ENCODE measurements around the gene CUX1. TPM values are rescaled to one million over a fixed set of nuclear protein-coding genes. Genes with fewer than 3 reads are reported as not detected.
"Not testable (repeated sequence)": the region's sequence is repeated elsewhere in the genome, so short reads cannot be mapped to it uniquely, and the experiment has no call there.

The CUX1 gene
- total RNA-seq, 1 experiment from 2014 or later, result 49.8 TPM

DNA sequence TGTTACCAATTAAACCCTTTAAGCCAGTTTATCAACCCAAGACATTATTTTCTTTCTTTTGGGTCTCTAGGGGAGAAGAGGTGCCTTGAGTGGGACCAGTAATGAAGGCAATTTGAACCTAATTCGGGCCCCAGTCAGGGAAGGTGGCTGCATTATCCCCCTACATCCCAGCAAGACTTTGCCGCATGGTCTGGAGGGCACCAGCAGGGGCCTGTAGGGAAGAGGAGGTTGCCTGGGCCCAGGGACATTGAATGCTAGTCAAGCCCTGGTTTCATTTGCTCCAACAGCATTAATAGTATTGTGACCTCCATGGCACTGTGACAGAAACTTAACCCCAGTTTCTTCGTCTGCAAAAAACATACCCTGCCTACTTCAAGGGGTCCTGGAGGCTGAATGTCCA lies 108.8 kb downstream of the CUX1 start:
- Histone ChIP-seq H3K9me3 (replicated peaks) (peaks cover 8% of the 10 kb centered on the region; the same call in 1 of the 2 replicates), H3K4me1 (replicated peaks) (peaks cover 23% of the 10 kb centered on the region), H3K27ac (no peak overlapping the region), H3K36me3 (peaks cover 19% of the 10 kb centered on the region), H3K27me3 (replicated peaks) (no peaks in the 10 kb centered on the region), H3K4me3 (no peak overlapping the region)
- no peak for DNase-seq (ENCODE audit: low read depth in 1 of 2, low spot score in 2 of 2)

DNA sequence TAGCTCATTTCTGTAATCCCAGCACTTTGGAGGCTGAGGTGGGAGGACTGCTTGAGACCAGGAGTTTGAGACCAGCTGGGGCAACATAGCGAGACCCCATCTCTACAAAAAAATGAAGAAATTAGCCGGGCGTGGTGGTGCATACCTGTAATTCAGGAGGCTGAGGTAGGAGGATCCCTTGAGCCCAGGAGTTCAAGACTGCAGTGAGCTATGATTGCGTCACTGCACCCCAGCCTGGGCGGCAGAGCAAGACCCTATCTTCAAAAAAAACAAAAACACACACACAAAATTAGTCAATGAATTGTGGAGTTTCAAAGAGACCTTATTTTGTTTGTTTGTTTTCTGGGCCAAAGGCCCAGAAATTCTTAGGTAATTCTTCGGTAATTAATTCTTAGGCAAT lies 110.0 kb downstream of the CUX1 start:
- Histone ChIP-seq H3K27ac (no peak overlapping the region), H3K36me3 (peaks cover 20% of the 10 kb centered on the region), H3K27me3 (replicated peaks) (no peaks in the 10 kb centered on the region), H3K9me3 (replicated peaks) (peaks cover 8% of the 10 kb centered on the region; the same call in 1 of the 2 replicates), H3K4me1 (replicated peaks) (peaks cover 23% of the 10 kb centered on the region), H3K4me3 (no peak overlapping the region)
- DNase-seq (ENCODE audit: low read depth in 1 of 2, low spot score in 2 of 2), result no peak

DNA sequence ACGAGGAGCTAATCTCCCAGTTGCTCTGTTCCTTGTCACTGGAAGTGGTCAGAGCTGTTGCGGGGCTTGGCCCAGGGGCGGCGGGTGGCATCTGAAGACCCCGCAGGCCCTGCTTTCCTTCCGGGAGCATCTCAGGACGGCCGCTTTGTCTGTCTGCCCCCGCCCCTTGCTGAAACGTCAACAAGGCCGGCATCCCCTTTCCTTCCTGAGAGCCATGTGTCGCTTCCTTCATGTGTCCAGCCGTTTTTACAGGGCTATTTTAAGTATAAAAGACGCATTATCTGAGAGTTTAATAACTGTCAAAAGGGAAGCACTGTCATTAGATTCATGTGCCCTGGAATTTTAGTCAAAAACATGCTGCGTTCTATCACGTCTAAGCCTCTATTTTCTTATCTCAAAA lies 110.4 kb downstream of the CUX1 start:
- peaks cover 20% of the 10 kb centered on the region for H3K36me3 ChIP-seq
- H3K27me3 ChIP-seq (replicated peaks), result no peaks in the 10 kb centered on the region
- peaks cover 21% of the 10 kb centered on the region for H3K4me1 ChIP-seq (replicated peaks)
- H3K4me3 ChIP-seq, result no peak overlapping the region
- DNase-seq (ENCODE audit: low read depth in 1 of 2, low spot score in 2 of 2), result no peak
- no peak overlapping the region for H3K27ac ChIP-seq
- peaks cover 8% of the 10 kb centered on the region; the same call in 1 of the 2 replicates for H3K9me3 ChIP-seq (replicated peaks)

DNA sequence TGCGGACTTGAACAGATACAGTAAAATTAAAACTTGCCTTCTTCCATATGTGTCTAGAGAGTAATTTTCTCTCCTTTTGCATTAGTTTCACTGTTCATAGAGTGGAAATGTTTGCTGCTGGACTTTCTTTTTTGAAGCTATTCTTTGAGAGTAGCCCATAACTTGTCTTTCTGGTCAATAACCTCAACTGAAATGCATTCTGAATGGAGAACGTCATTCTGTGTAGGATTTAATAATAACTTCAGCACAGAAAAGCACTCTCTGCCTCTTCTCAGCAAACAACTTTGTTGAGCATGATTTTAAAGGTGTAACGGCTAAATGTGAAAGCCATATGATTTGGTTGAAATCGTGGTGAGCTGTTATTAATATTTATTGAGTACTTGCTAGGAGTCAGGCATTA lies 111.8 kb downstream of the CUX1 start:
- peaks cover 8% of the 10 kb centered on the region; the same call in 1 of the 2 replicates for H3K9me3 ChIP-seq (replicated peaks)
- no peak for DNase-seq (ENCODE audit: low read depth in 1 of 2, low spot score in 2 of 2)
- H3K4me1 ChIP-seq (replicated peaks), result peaks cover 20% of the 10 kb centered on the region
- H3K27ac ChIP-seq, result no peak overlapping the region
- peaks cover 15% of the 10 kb centered on the region for H3K36me3 ChIP-seq
- H3K4me3 ChIP-seq, result no peak overlapping the region
- no peaks in the 10 kb centered on the region for H3K27me3 ChIP-seq (replicated peaks)

DNA sequence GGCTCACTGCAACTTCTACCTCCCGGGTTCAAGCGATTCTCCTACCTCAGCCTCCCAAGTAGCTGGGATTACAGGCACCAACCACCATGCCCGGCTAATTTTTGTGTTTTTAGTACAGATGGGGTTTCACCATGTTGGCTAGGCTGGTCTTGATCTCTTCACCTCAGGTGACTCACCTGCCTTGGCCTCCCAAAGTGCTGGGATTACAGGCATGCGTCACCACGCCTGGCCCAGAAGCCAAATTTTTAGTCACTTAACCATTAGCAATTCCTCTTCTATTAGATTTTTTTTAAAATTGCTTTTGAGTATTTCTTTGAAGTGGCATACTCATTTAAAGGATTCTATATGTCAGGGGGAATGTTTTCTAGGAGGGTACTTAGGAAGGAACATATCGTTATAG lies 112.5 kb downstream of the CUX1 start:
- H3K9me3 ChIP-seq (replicated peaks); H3K27me3 ChIP-seq (replicated peaks); H3K27ac ChIP-seq; DNase-seq (ENCODE audit: low read depth in 1 of 2, low spot score in 2 of 2); H3K4me3 ChIP-seq: not testable (repeated sequence)
- peaks cover 20% of the 10 kb centered on the region for H3K4me1 ChIP-seq (replicated peaks)
- H3K36me3 ChIP-seq, result peaks cover 12% of the 10 kb centered on the region

DNA sequence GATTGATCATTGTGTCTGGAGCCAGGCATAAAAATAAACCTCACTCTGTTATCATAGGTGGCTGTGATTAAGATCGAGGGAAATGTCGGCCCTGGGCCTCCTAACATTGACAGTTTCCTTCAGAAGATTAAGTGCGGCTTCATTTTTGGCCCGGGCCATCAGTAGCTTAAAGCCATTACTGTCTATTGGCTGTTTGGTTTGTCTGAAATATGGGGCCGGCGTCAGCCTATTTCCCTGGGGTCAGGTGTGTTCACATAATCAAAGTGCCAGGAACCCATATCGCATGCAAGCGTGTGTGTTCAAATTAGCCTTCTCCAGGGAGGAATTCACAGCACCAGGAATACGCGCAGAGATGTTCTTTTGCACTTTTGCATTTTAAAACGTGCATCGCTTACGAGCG lies 114.7 kb downstream of the CUX1 start:
- Histone ChIP-seq H3K36me3 (peaks cover 14% of the 10 kb centered on the region; the same call in 1 of the 2 replicates), H3K27me3 (replicated peaks) (no peaks in the 10 kb centered on the region), H3K4me1 (replicated peaks) (peaks cover 42% of the 10 kb centered on the region), H3K4me3 (no peak overlapping the region), H3K9me3 (replicated peaks) (peaks cover 8% of the 10 kb centered on the region; the same call in 1 of the 2 replicates), H3K27ac (no peak overlapping the region)
- DNase-seq (ENCODE audit: low read depth in 1 of 2, low spot score in 2 of 2), result no peak

DNA sequence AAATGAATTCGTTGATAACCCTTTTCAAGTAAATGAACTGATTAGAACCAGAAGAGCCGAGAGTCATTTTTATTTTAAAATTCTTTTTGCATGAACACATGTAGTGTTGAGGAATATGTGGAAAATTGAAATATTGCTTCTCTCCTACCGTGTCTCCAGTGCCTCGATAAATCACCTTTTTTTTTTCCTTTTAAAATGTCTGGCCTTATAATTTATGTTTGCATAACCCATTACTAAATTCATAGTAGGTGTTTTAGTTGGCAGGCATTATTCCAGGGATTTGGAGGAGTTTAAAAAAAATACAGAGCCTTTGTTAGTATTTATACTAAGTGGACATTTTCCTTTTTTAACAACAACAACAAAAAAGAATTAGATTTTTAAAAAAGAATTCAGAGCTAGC lies 115.6 kb downstream of the CUX1 start:
- Histone ChIP-seq H3K4me3 (no peak overlapping the region), H3K36me3 (peaks cover 14% of the 10 kb centered on the region; the same call in 1 of the 2 replicates), H3K4me1 (replicated peaks) (peaks cover 51% of the 10 kb centered on the region), H3K9me3 (replicated peaks) (peaks cover 8% of the 10 kb centered on the region; the same call in 1 of the 2 replicates), H3K27ac (no peak overlapping the region), H3K27me3 (replicated peaks) (no peaks in the 10 kb centered on the region)
- no peak for DNase-seq (ENCODE audit: low read depth in 1 of 2, low spot score in 2 of 2)

DNA sequence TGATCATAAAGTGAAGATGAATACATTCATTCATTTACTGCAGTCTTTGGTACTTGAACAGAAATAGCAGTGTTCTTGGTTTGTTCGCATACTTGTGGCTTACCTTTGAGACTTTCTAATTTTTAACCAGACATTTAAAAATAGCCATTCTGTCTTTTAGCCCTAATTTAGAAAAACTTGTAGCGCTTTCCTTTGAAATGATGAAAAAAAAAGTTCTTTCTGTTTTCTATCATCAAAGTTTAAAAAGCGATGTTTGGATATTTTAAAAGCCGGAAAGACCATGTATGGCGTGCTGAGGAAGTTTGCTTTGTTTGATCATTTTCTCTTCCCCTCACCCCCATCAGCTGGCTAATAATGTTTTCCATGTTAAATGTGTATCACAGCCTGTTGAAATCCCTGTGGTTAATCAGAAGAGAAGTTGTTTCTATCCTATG lies 116.3 kb downstream of the CUX1 start:
- Histone ChIP-seq H3K27ac (peak overlapping the region; percentile 4), H3K27me3 (replicated peaks) (no peaks in the 10 kb centered on the region), H3K9me3 (replicated peaks) (peaks cover 8% of the 10 kb centered on the region; the same call in 1 of the 2 replicates), H3K36me3 (peaks cover 14% of the 10 kb centered on the region; the same call in 1 of the 2 replicates), H3K4me3 (no peak overlapping the region), H3K4me1 (replicated peaks) (peaks cover 58% of the 10 kb centered on the region)
- peak in 1 of 2 experiments; percentile 43 for DNase-seq (ENCODE audit: low read depth in 1 of 2, low spot score in 2 of 2)

DNA sequence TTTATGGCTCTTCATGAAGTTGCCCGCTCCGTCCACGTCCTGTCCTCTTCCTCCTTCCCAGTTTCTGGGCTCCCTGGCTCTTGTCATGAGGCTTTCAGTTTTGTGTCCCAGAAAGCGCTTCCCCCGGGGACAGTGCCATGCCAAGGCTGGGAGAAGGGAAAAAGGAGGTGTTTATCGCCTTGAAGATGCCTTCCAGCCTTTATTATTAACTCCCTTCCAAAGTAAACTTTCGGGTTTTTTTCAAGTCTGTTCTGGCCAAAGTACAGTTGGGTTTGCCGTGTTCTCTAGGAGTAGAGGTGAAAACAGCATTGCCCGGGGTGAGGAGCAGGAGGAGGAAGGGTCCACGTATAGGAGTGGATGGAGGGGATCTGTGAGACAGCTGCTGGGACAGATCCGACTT lies 117.2 kb downstream of the CUX1 start:
- peaks cover 14% of the 10 kb centered on the region; the same call in 1 of the 2 replicates for H3K36me3 ChIP-seq
- H3K4me1 ChIP-seq (replicated peaks), result peaks cover 58% of the 10 kb centered on the region
- H3K27ac ChIP-seq, result peak overlapping the region; percentile 4; the same call in 1 of the 2 replicates
- H3K4me3 ChIP-seq, result no peak overlapping the region
- H3K27me3 ChIP-seq (replicated peaks), result no peaks in the 10 kb centered on the region
- DNase-seq (ENCODE audit: low read depth in 1 of 2, low spot score in 2 of 2), result peak in 1 of 2 experiments; percentile 21
- peaks cover 8% of the 10 kb centered on the region; the same call in 1 of the 2 replicates for H3K9me3 ChIP-seq (replicated peaks)

DNA sequence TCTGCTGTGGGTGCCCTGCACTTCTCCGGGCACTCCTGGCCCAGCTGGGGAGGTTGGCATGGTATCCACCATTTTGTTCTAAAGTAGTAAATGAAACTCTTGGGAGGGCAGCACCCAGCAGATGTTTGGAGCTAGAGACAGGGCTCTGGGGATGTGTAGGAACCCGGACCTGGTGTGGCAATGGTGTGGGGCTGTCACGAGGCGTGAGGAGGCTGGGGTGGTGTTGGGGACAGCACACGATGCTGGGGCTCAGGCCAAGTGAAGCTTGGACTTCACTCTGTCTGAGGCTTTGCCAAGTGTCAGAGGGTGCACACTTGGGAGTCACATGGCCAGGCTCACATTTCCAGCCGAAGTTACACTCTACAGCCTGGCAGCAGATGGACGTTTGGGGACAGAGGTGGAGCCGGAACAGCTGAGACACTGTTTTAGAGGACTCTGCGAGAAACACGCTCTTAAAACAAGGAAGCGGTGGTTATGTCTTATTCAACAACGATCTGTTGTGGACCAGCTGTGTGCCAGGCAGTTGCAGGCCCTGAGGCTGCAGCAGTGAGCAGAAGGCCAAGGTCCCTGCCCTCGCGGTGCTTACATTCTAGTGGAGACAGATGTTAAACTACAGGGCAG lies 118.2 kb downstream of the CUX1 start:
- H3K27ac ChIP-seq, result peak overlapping the region; percentile 85
- peak in 1 of 2 experiments; percentile 19 for DNase-seq (ENCODE audit: low read depth in 1 of 2, low spot score in 2 of 2)
- H3K27me3 ChIP-seq (replicated peaks), result no peaks in the 10 kb centered on the region

DNA sequence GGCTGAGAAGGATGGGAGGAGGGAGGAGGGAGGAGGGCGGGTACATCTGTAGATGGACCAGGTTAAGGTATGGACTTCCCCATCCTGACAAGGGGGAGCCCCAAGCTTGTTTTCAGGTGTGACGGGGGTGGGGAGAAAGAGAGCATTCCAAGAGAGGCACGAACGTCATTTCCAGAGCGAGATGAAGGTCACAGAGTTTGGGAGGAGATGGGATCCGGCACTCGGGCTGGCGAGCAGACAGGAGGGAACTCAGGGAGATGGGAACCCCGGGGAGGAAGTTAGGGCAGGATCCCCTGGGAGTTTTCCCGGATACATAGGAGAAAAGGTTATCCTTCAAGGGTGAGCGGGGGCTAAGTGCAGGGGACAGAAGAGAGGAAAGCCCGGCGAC lies 118.8 kb downstream of the CUX1 start:
- no peaks in the 10 kb centered on the region for H3K27me3 ChIP-seq (replicated peaks)
- peak overlapping the region; percentile 15 for H3K4me3 ChIP-seq
- peaks cover 8% of the 10 kb centered on the region; the same call in 1 of the 2 replicates for H3K36me3 ChIP-seq
- H3K4me1 ChIP-seq (replicated peaks), result peaks cover 63% of the 10 kb centered on the region
- no peaks in the 10 kb centered on the region for H3K9me3 ChIP-seq (replicated peaks)
- no peak for DNase-seq (ENCODE audit: low read depth in 1 of 2, low spot score in 2 of 2)
- H3K27ac ChIP-seq, result peak overlapping the region; percentile 85

More for the DNA sequence above, 118.2 kb downstream of the CUX1 start:
- H3K36me3 ChIP-seq, result peaks cover 12% of the 10 kb centered on the region; the same call in 1 of the 2 replicates
- peaks cover 2% of the 10 kb centered on the region; the same call in 1 of the 2 replicates for H3K9me3 ChIP-seq (replicated peaks)
- H3K4me3 ChIP-seq, result no peak overlapping the region
- H3K4me1 ChIP-seq (replicated peaks), result peaks cover 58% of the 10 kb centered on the region

DNA sequence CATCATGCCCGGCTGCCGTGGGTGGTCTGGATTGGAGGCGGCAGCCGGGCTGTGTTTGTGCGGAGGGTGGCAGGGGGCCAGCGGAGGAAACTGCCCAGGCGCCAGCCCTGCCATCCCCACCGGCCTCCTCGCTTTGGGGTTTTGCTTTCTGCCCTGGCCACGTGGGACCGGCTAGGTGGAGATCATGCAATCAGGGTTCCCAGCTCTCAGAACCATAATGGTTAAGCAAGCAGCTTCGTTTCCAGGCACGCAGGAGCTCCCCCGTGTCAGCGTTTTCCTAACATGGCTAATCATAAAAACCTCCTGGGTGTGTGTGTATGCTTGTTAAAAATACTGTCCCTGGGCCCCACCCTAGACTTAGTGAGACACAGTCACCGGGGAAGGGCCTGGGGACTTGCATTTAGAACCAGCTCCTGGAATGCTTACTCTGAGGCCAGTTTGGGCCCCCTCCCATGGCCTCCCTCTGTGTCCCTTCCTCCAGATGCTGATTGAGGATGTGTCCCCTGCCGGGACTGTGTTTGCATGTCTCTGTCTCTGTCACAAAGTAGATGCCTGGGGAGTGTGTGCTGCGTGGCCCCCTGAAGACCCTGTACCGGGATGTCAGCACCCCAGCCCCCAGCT lies 119.3 kb downstream of the CUX1 start:
- Histone ChIP-seq H3K27ac (peak overlapping the region; percentile 85), H3K4me1 (replicated peaks) (peaks cover 68% of the 10 kb centered on the region), H3K4me3 (peak overlapping the region; percentile 15), H3K27me3 (replicated peaks) (no peaks in the 10 kb centered on the region), H3K9me3 (replicated peaks) (no peaks in the 10 kb centered on the region), H3K36me3 (peaks cover 7% of the 10 kb centered on the region; the same call in 1 of the 2 replicates)
- DNase-seq (ENCODE audit: low read depth in 1 of 2, low spot score in 2 of 2), result peak; percentile 89 to 92

DNA sequence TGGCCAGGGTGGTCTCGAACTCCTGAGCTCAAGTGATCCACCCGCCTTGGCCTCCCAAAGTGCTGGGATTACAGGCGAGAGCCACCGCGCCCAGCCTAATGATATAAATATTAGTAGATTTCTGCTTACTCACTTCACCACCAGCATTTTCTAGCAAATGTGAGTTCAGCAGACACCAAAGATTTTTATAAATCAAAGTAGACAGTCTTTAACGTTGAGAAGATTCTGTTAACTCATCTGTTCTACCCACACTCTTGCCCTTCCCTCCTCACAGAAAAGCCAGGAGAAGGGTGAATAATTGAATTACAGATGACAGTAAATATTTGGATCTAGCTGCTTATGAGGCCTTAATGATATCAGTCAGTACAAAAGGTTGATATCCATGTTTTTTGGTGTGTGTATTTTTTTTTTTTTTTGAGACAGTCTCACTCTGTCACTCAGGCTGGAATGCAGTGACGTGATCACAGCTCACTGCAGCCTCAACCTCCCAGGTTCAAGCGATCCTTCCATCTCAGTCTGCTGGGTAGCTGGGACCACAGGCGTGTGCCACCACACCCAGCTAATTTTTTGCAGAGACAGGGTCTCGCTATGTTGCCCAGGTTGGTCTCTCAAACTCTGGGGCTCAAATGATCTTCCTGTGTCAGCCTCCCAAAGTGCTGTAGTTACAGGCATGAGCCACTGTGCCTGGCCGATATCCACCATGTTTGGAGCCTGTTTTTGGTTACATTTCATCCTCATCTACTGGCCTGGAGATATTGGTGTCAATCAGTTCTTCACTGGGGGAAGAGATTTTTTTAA lies 120.5 kb downstream of the CUX1 start:
- peaks cover 79% of the 10 kb centered on the region for H3K4me1 ChIP-seq (replicated peaks)
- DNase-seq (ENCODE audit: low read depth in 1 of 2, low spot score in 2 of 2), result peak in 1 of 2 experiments; percentile 47
- peak overlapping the region; percentile 85 for H3K27ac ChIP-seq
- H3K9me3 ChIP-seq (replicated peaks), result no peaks in the 10 kb centered on the region
- no peak overlapping the region for H3K4me3 ChIP-seq
- H3K36me3 ChIP-seq, result peaks cover 7% of the 10 kb centered on the region; the same call in 1 of the 2 replicates
- no peaks in the 10 kb centered on the region for H3K27me3 ChIP-seq (replicated peaks)

Measured in SJSA1 (cell line).